HepG2 (cell line): ENCODE results near the gene LYPD6B. TPM values are rescaled to one million over a fixed set of nuclear protein-coding genes. Genes with fewer than 3 reads are reported as not detected.

ENCODE experiments used
- ATAC-seq: fragments of 200-7000 bp; cut with Tn5 transposase; 3 replicates; pipeline ENCODE4 v1.9.1; 2020; ENCODE audit warnings: mild to moderate bottlenecking, moderate library complexity
- BruUV-seq: library from RNA; stranded (reverse); fragments of 400-500 nt; replicated peaks from 2 replicates; lab custom pipeline; 2021; lab: Mats Ljungman, UMichigan
- CTCF ChIA-PET: fragments of 300-600 bp; formaldehyde crosslinking; extraction: SDS; loops from one replicate; lab custom pipeline; 2021; ENCODE audit warnings: low total read pairs, inconsistent platforms, low intra/inter-chr PET ratio; lab: Yijun Ruan, JAX
- POLR2A ChIA-PET: fragments of 350-600 bp; sonication (Branson Sonifier 250); formaldehyde crosslinking; loops from one replicate; lab custom pipeline; 2020; ENCODE audit warnings: antibody characterized with exemption, inconsistent platforms; lab: Yijun Ruan, JAX
- DNase-seq: peaks from one replicate; pipeline ENCODE4 v3.0.0-alpha.2; 2015; ENCODE audit warnings: low spot score
- FAIRE-seq: peaks from 3 replicates; lab custom pipeline; 2011; peaks lifted over from hg19 to GRCh38; lab: Jason Lieb, UNC
- H2AFZ ChIP-seq: one replicate; pipeline ENCODE4 v1.6.1; 2011; ENCODE audit warnings: low read length, inconsistent platforms
- H3K27ac ChIP-seq: fragments of 300-600 bp; 3 replicates; pipeline ENCODE4 v1.8.0; 2011; ENCODE audit warnings: mixed run types, mild to moderate bottlenecking, mixed read lengths, low read length, inconsistent platforms; ENCODE audit not compliant: insufficient read depth; ENCODE audit errors: extremely low read length
- H3K27me3 ChIP-seq, 2 experiments: fragments of 200-600 bp in 1 of 2; 2 replicates in 1 of 2; 3 replicates in 1 of 2; pipeline versions ENCODE4 v1.6.0 to v1.8.0; 2011; ENCODE audit warnings: low read length in 2 of 2, mild to moderate bottlenecking in 2 of 2, moderate library complexity in 2 of 2, inconsistent platforms in 1 of 2; ENCODE audit not compliant: insufficient read depth in 2 of 2, control insufficient read depth in 1 of 2
- H3K36me3 ChIP-seq, 2 experiments: fragments of 200-600 bp in 1 of 2; replicated peaks in 1 of 2; 2 replicates in 1 of 2; 3 replicates in 1 of 2; pipeline versions ENCODE4 v1.5.1 to v1.8.0; 2011; ENCODE audit warnings: low read length in 2 of 2, inconsistent platforms in 1 of 2; ENCODE audit not compliant: insufficient read depth in 2 of 2, control insufficient read depth in 1 of 2
- H3K4me1 ChIP-seq: 2 replicates; pipeline ENCODE4 v1.5.1; 2012; ENCODE audit warnings: low read length, inconsistent platforms; ENCODE audit not compliant: insufficient read depth
- H3K4me2 ChIP-seq: 2 replicates; pipeline ENCODE4 v1.6.0; 2011; ENCODE audit warnings: low read depth, low read length, inconsistent platforms
- H3K4me3 ChIP-seq, 3 experiments: fragments of 200-600 bp in 1 of 3; sonication (generic), shearing (Covaris generic) in 1 of 3; replicated peaks in 1 of 3; 2 replicates each; pipeline ENCODE4 v1.5.1; 2011 to 2016; ENCODE audit warnings: low read length in 3 of 3, inconsistent platforms in 2 of 3, low read depth in 2 of 3, mild to moderate bottlenecking in 2 of 3, control low read depth in 1 of 3, mixed read lengths in 1 of 3; ENCODE audit not compliant: insufficient read depth in 1 of 3
- H3K79me2 ChIP-seq: one replicate; pipeline ENCODE4 v1.6.1; 2011; ENCODE audit warnings: low read length, inconsistent platforms; ENCODE audit not compliant: insufficient read depth
- H3K9ac ChIP-seq: 2 replicates; pipeline ENCODE4 v1.6.0; 2011; ENCODE audit warnings: mild to moderate bottlenecking, low read depth, low read length, inconsistent platforms; ENCODE audit not compliant: insufficient read depth
- H3K9me3 ChIP-seq: 2 replicates; pipeline ENCODE4 v1.5.1; 2012; ENCODE audit warnings: mild to moderate bottlenecking, low read length
- H4K20me1 ChIP-seq: 2 replicates; pipeline ENCODE4 v1.6.0; 2011; ENCODE audit warnings: inconsistent platforms, mild to moderate bottlenecking, low read length, moderate library complexity; ENCODE audit not compliant: insufficient read depth
- CBX1 ChIP-seq: IDR thresholded peaks from one replicate; pipeline ENCODE4 v1.6.1; 2016; ENCODE audit warnings: antibody characterized with exemption, low read depth
- CREBL2 ChIP-seq: sonication (generic); formaldehyde crosslinking; IDR thresholded peaks from 2 replicates; pipeline ENCODE4 v1.8.1; 2023; ENCODE audit warnings: missing genetic modification reagents, mild to moderate bottlenecking, borderline replicate concordance
- CTCF ChIP-seq: sonication (generic); formaldehyde crosslinking; IDR thresholded peaks from 2 replicates; pipeline ENCODE4 v1.5.0; 2020; ENCODE audit warnings: mild to moderate bottlenecking, missing genetic modification reagents, moderate library complexity
- GTF2F1 ChIP-seq: fragments of 150-350 bp; IDR thresholded peaks from 2 replicates; pipeline ENCODE4 v1.6.1; 2014; ENCODE audit warnings: low read length
- HMGXB4 ChIP-seq, 2 experiments: sonication (generic) in 1 of 2; formaldehyde crosslinking in 1 of 2; IDR thresholded peaks; 2 replicates each; pipeline versions ENCODE4 v1.4.0 to v1.6.1; 2018 to 2020; ENCODE audit warnings: missing genetic modification reagents in 2 of 2, borderline replicate concordance in 1 of 2, low read depth in 1 of 2, mild to moderate bottlenecking in 1 of 2, missing biosample characterization in 1 of 2
- HNRNPUL1 ChIP-seq: fragments of 200-400 bp; formaldehyde crosslinking; IDR thresholded peaks from 2 replicates; pipeline ENCODE4 v1.6.1; 2017; ENCODE audit warnings: low read depth, mild to moderate bottlenecking, low read length, moderate library complexity
- KDM1A ChIP-seq: IDR thresholded peaks from 2 replicates; pipeline ENCODE4 v1.6.1; 2016; ENCODE audit warnings: missing compliant biosample characterization
- KDM4B ChIP-seq: sonication (generic); formaldehyde crosslinking; IDR thresholded peaks from 2 replicates; pipeline ENCODE4 v1.4.0; 2020; ENCODE audit warnings: missing genetic modification reagents
- MAFF ChIP-seq: IDR thresholded peaks from 2 replicates; pipeline ENCODE4 v1.6.1; 2011; ENCODE audit warnings: low read depth, low read length, improper control_type of control experiment
- ONECUT2 ChIP-seq: sonication (generic); formaldehyde crosslinking; IDR thresholded peaks from 2 replicates; pipeline ENCODE4 v1.4.0; 2020; ENCODE audit warnings: missing genetic modification reagents
- PHB2 ChIP-seq: fragments of 450-650 bp; IDR thresholded peaks from 2 replicates; pipeline ENCODE4 v1.6.1; 2018; ENCODE audit not compliant: partially characterized antibody
- SOX5 ChIP-seq: IDR thresholded peaks from 2 replicates; pipeline ENCODE4 v1.6.1; 2016; ENCODE audit warnings: borderline replicate concordance
- USF2 ChIP-seq, 2 experiments: sonication (generic) in 1 of 2; formaldehyde crosslinking in 1 of 2; IDR thresholded peaks; 2 replicates each; pipeline versions ENCODE4 v1.5.1 to v1.6.1; 2011 to 2020; ENCODE audit warnings: borderline replicate concordance in 1 of 2, low read depth in 1 of 2, low read length in 1 of 2, mild to moderate bottlenecking in 1 of 2, missing genetic modification reagents in 1 of 2, moderate library complexity in 1 of 2
- ZBTB46 ChIP-seq: sonication (generic); formaldehyde crosslinking; IDR thresholded peaks from 2 replicates; pipeline ENCODE4 v1.4.0; 2020; ENCODE audit warnings: mild to moderate bottlenecking, missing genetic modification reagents, borderline replicate concordance
- ZNF616 ChIP-seq: sonication (generic); formaldehyde crosslinking; IDR thresholded peaks from 2 replicates; pipeline ENCODE4 v1.5.0; 2020; ENCODE audit warnings: low read depth, mild to moderate bottlenecking, missing genetic modification reagents
- ZNF891 ChIP-seq: sonication (generic); formaldehyde crosslinking; IDR thresholded peaks from 2 replicates; pipeline ENCODE4 v1.5.0; 2020; ENCODE audit warnings: mild to moderate bottlenecking, missing genetic modification reagents
- WGBS: methylation state at CpG from one replicate; pipeline ENCODE4 v1.1.6; 2017; ENCODE audit warnings: low lambda C conversion rate; 5-methylcytosine and 5-hydroxymethylcytosine counted together
- in situ Hi-C: cut with HindIII; loops from 2 replicates; pipeline ENCODE4 v1.10.0; 2017; ENCODE audit warnings: low pct_unique_long_range_greater_than_20kb; ENCODE audit not compliant: extremely low pct_ligation_motif_present
- intact Hi-C: fragments of 100-400 bp; cut with micrococcal nuclease; formaldehyde crosslinking; loops from one replicate; pipeline ENCODE4 v1.10.0; 2022; ENCODE audit not compliant: unreplicated experiment
- polyA plus RNA-seq, 8 experiments: library from polyadenylated mRNA; depleted of rRNA in 3 of 8; stranded (reverse) in 7 of 8; unstranded in 1 of 8; fragments of >200 nt; fragmentation: Illumina TruSeq in 4 of 8; extraction: Trizol in 4 of 8; gene quantifications; 2 replicates each; pipeline versions ENCODE4 v1.2.1 to v1.2.3, GENCODE V29; 2011 to 2016; ENCODE audit warnings: low read depth in 4 of 8, missing spikeins in 1 of 8, mixed read lengths in 1 of 8; ENCODE audit not compliant: insufficient read depth in 1 of 8
- total RNA-seq, 5 experiments: library from RNA; depleted of rRNA; stranded (reverse); fragments of >200 nt; fragmentation: Illumina TruSeq; extraction: Trizol; gene quantifications; 2 replicates each; pipeline ENCODE4 v1.2.3, GENCODE V29; 2016; ENCODE audit warnings: low read depth in 1 of 5

LYPD6B gene
- total and polyA plus RNA-seq, 2 of the 13 experiments (the other 11 are each of a cell fraction or from before 2014, with no cell fraction given): not detected

- ATAC-seq: peak; percentile 44; the same call in 2 of the 3 replicates
- 0 out of 5 replicates have a peak, but pooled peaks cover 0 to 5% of the 10 kb centered on the region in 2 experiments for H3K27me3 ChIP-seq
- H3K9ac ChIP-seq: no peak overlapping the region
- in situ Hi-C loops: no loop called here
- no peaks in the 10 kb centered on the region for H4K20me1 ChIP-seq
- no peaks in the 10 kb centered on the region for H3K4me1 ChIP-seq
- no peaks in the 10 kb centered on the region for H3K36me3 ChIP-seq
- intact Hi-C loops: no loop called here
- H3K9me3 ChIP-seq: no peaks in the 10 kb centered on the region
- BruUV-seq: no TSS peak
- 6% methylated on average over 5 of the region's 5 CpGs for WGBS
- no peak overlapping the region for H3K4me2 ChIP-seq
- ChIA-PET POLR2A (no interaction called here), CTCF (no interaction called here)
- no peak for DNase-seq
- no peaks in the 10 kb centered on the region for H3K79me2 ChIP-seq
- no peak overlapping the region for H3K4me3 ChIP-seq
- no peak overlapping the region for H3K27ac ChIP-seq
- FAIRE-seq: no peak
- no peak overlapping the region for H2AFZ ChIP-seq
- no peak for TF ChIP-seq GTF2F1
- no peak for TF ChIP-seq ONECUT2 (CRISPR knock-in tag)
- no peak for TF ChIP-seq PHB2
- no peak for TF ChIP-seq CBX1
- no peak for TF ChIP-seq USF2 (IDR thresholded peaks at IDR 0.05; ENCODE audit: low read depth, low read length)
- no peak for TF ChIP-seq USF2 (CRISPR knock-in tag; IDR thresholded peaks at IDR 0.05; ENCODE audit: borderline replicate concordance)
- no peak for TF ChIP-seq KDM1A (CRISPR knock-in tag)
- no peak for TF ChIP-seq CREBL2 (CRISPR knock-in tag)
- TF ChIP-seq MAFF: no peak
- no peak for TF ChIP-seq ZNF891 (CRISPR knock-in tag)
- TF ChIP-seq HMGXB4 (CRISPR knock-in tag; IDR thresholded peaks at IDR 0.05; ENCODE audit: borderline replicate concordance in 1 of 2, low read depth in 1 of 2): no peak
- TF ChIP-seq HNRNPUL1: no peak
- TF ChIP-seq ZNF616 (CRISPR knock-in tag): no peak
- no peak for TF ChIP-seq ZBTB46 (CRISPR knock-in tag)
- no peak for TF ChIP-seq KDM4B (CRISPR knock-in tag)
- TF ChIP-seq SOX5 (CRISPR knock-in tag): no peak
- TF ChIP-seq CTCF (CRISPR knock-in tag): no peak
These were observed 102.5 kb downstream of the LYPD6B start for GRCh38 chr2:149141046-149141445.
